ENCODE data around the gene OTOGL. TPM values are rescaled to one million over a fixed set of nuclear protein-coding genes. Genes with fewer than 3 reads are reported as not detected.

Gene OTOGL
- total RNA-seq, 4 donors from 2014 or later: 0.03 to 0.10 (median 0.04) TPM; not detected in 1

- TF ChIP-seq CTCF (IDR thresholded peaks at IDR 0.05 in 4 of 5, conservative IDR thresholded peaks at IDR 0.05 in 1 of 5): no peak
- Histone ChIP-seq H3K9me3 (no peaks in the 10 kb centered on the region), H3K36me3 (no peaks in the 10 kb centered on the region), H3K4me1 (no peaks in the 10 kb centered on the region), H3K27ac (no peak overlapping the region), H3K4me3 (no peak overlapping the region), H3K27me3 (no peaks in the 10 kb centered on the region)
- DNase-seq: no peak
- intact Hi-C loops (cut with DNase I; ENCODE audit: low total_unique reads): no loop called here
- in situ Hi-C loops (cut with MboI; ENCODE audit: low sequenced_read_pairs in 4 of 4): no loop called here
- no peak for ATAC-seq
These were observed 256.8 kb downstream of the OTOGL start for GRCh38 chr12:80356097-80356496.

GRCh38 chr12:80359703-80360102 lies 260.4 kb downstream of the OTOGL start:
- no peak overlapping the region for H3K4me3 ChIP-seq
- DNase-seq: no peak
- ATAC-seq: no peak
- intact Hi-C loops (cut with DNase I; ENCODE audit: low total_unique reads): no loop called here
- no peaks in the 10 kb centered on the region for H3K9me3 ChIP-seq
- no peaks in the 10 kb centered on the region for H3K36me3 ChIP-seq
- in situ Hi-C loops (cut with MboI; ENCODE audit: low sequenced_read_pairs in 4 of 4): no loop called here
- H3K27me3 ChIP-seq: no peaks in the 10 kb centered on the region
- TF ChIP-seq CTCF (IDR thresholded peaks at IDR 0.05 in 4 of 5, conservative IDR thresholded peaks at IDR 0.05 in 1 of 5) (no peak), POLR2A (IDR thresholded peaks at IDR 0.05) (no peak)
- H3K4me1 ChIP-seq: no peaks in the 10 kb centered on the region
- no peak overlapping the region for H3K27ac ChIP-seq

- DNase-seq (no peak), ATAC-seq (no peak)
- H3K4me1 ChIP-seq: no peaks in the 10 kb centered on the region
- no peaks in the 10 kb centered on the region for H3K36me3 ChIP-seq
- no peaks in the 10 kb centered on the region for H3K27me3 ChIP-seq
- in situ Hi-C loops (cut with MboI; ENCODE audit: low sequenced_read_pairs in 4 of 4) (no loop called here), intact Hi-C loops (cut with DNase I; ENCODE audit: low total_unique reads) (no loop called here)
- no peak overlapping the region for H3K4me3 ChIP-seq
- TF ChIP-seq POLR2A (IDR thresholded peaks at IDR 0.05) (no peak), CTCF (IDR thresholded peaks at IDR 0.05 in 4 of 5, conservative IDR thresholded peaks at IDR 0.05 in 1 of 5) (no peak)
- H3K9me3 ChIP-seq: no peaks in the 10 kb centered on the region
- H3K27ac ChIP-seq: no peak overlapping the region
These were observed 264.7 kb downstream of the OTOGL start for GRCh38 chr12:80364056-80364455.

GRCh38 chr12:80373666-80374065 lies 274.3 kb downstream of the OTOGL start:
- Histone ChIP-seq H3K9me3 (no peaks in the 10 kb centered on the region), H3K36me3 (no peaks in the 10 kb centered on the region), H3K27me3 (no peaks in the 10 kb centered on the region), H3K4me3 (no peak overlapping the region), H3K27ac (no peak overlapping the region), H3K4me1 (no peaks in the 10 kb centered on the region)
- ATAC-seq: no peak
- in situ Hi-C loops (cut with MboI; ENCODE audit: low sequenced_read_pairs in 4 of 4) (no loop called here), intact Hi-C loops (cut with DNase I; ENCODE audit: low total_unique reads) (no loop called here)
- DNase-seq: no peak
- TF ChIP-seq POLR2A (IDR thresholded peaks at IDR 0.05) (no peak), CTCF (IDR thresholded peaks at IDR 0.05 in 4 of 5, conservative IDR thresholded peaks at IDR 0.05 in 1 of 5) (no peak)

- in situ Hi-C loops (cut with MboI; ENCODE audit: low sequenced_read_pairs in 4 of 4): no loop called here
- DNase-seq: no peak
- Histone ChIP-seq H3K9me3 (no peaks in the 10 kb centered on the region), H3K4me1 (no peaks in the 10 kb centered on the region), H3K36me3 (no peaks in the 10 kb centered on the region), H3K4me3 (no peak overlapping the region), H3K27me3 (no peaks in the 10 kb centered on the region), H3K27ac (no peak overlapping the region)
- TF ChIP-seq CTCF (IDR thresholded peaks at IDR 0.05 in 4 of 5, conservative IDR thresholded peaks at IDR 0.05 in 1 of 5) (no peak), POLR2A (IDR thresholded peaks at IDR 0.05) (no peak)
- ATAC-seq: no peak
- intact Hi-C loops (cut with DNase I; ENCODE audit: low total_unique reads): no loop called here
These were observed 275.3 kb downstream of the OTOGL start for GRCh38 chr12:80374615-80375014.
